WTC11 (cell line): ENCODE measurements around the gene GID4.

Source experiments
- AR ChIP-seq: fragments of 250-450 bp; sonication (Bioruptor Pico); IDR thresholded peaks from 2 replicates; pipeline ENCODE4 v1.9.0; 2021; ENCODE audit warnings: mild to moderate bottlenecking
- ATF1 ChIP-seq: sonication (generic); formaldehyde crosslinking; IDR thresholded peaks from 2 replicates; pipeline ENCODE4 v1.8.1; 2023; ENCODE audit warnings: mild to moderate bottlenecking, moderate library complexity, missing genetic modification reagents
- CTCF ChIP-seq: fragments of 200-600 bp; IDR thresholded peaks from 2 replicates; pipeline ENCODE4 v1.8.0; 2022; ENCODE audit warnings: antibody characterized with exemption
- E2F4 ChIP-seq: sonication (generic); formaldehyde crosslinking; IDR thresholded peaks from 2 replicates; pipeline ENCODE4 v1.8.1; 2022; ENCODE audit warnings: low read depth, mild to moderate bottlenecking, moderate library complexity, missing genetic modification reagents, borderline replicate concordance
- JUN ChIP-seq: sonication (generic); formaldehyde crosslinking; IDR thresholded peaks from 2 replicates; pipeline ENCODE4 v1.8.0; 2023; ENCODE audit warnings: mild to moderate bottlenecking, missing genetic modification reagents

- TF ChIP-seq ATF1 (CRISPR knock-in tag), result no peak
- no peak for TF ChIP-seq CTCF
- no peak for TF ChIP-seq JUN (CRISPR knock-in tag)
- no peak for TF ChIP-seq E2F4
- no peak for TF ChIP-seq AR (CRISPR knock-in tag)
Measured at GRCh38 chr17:17993852-17994251, 45.4 kb upstream of the GID4 start.
